HG03521 (cell line): ENCODE results near the gene SPRYD7.
"Not testable (repeated sequence)": the region's sequence is repeated elsewhere in the genome, so short reads cannot be mapped to it uniquely, and the experiment has no call there.

Source experiments
- ATAC-seq: cut with Tn5 transposase; IDR thresholded peaks from one replicate; pipeline ENCODE4 v1.9.1; 2021; ENCODE audit warnings: mild to moderate bottlenecking, moderate library complexity; ENCODE audit not compliant: unreplicated experiment

Gene SPRYD7

DNA sequence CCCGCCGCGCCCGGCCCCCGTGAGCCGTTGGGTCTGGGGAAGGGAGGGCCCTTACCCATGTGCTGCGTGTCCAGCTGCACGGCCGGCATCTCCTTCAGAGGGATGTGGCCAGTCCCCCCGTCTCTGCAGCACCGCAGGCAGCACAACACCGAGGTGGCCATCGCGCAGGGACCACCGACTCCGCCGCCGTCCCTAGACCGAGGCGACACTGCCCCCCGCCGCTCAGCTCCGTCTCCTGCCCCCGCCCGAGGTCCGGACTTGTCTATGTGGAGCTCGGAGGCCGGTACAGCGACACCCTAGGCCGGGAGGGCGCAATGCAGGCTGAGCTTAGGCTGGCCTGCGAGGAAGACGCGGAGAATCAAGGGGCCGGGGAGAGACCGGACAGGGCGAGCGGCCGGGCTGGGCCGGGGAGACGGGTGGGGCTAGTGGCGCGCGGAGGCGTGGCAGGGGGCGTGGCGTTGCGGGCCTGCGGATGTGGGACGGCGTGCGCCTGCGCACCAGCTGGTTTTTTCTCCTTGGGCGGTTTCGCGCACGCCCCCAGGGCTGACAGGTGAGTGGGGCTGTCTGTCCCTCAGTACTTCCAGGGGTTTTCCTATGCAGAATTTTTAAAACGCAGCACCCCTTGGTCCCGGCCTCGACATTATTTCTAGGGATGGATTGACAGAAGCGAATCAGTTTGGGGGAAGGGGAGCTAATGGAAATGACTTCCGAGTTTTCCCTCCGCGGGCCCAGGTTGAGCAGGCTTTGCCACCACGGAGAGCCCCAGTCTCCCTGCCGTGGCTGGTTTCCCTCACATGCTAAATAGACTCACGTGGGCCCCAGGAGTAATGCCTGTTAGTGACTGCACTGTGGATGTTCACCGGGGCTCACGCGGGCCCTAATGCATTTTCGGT is at the start of gene SPRYD7:
TSS of gene SPRYD7 (minus strand) at position 266 of the 893 bp plus-strand sequence. CDS start at position 161, 105 bp downstream.
- ATAC-seq = peak; percentile 99

- no peak for ATAC-seq
Observed at GRCh38 chr13:49985129-49985528, 49.0 kb upstream of the SPRYD7 start.

DNA sequence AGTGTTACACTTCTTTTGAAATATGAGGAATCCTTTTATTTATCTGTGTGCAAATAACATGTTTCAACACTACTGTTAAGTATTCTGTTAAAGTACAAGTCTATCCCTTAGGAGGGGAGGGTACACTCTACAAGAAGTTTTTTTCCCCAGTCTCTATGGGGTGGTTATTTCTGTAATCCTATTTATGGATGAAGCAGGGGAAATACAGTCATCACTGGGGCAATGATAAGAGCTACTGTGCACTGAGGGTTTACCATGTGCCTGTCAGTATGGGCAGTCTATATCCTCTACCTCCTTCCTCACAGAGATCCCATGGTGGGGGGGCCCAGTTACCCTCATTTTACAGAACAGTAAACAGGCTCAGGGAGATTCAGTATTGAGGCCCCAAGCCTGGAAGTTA is 44.1 kb upstream of the SPRYD7 start:
- no peak for ATAC-seq

GRCh38 chr13:49977992-49978391 is 41.9 kb upstream of the SPRYD7 start:
- no peak for ATAC-seq

- ATAC-seq = no peak
Observed at GRCh38 chr13:49976314-49977258, 40.4 kb upstream of the SPRYD7 start.

DNA sequence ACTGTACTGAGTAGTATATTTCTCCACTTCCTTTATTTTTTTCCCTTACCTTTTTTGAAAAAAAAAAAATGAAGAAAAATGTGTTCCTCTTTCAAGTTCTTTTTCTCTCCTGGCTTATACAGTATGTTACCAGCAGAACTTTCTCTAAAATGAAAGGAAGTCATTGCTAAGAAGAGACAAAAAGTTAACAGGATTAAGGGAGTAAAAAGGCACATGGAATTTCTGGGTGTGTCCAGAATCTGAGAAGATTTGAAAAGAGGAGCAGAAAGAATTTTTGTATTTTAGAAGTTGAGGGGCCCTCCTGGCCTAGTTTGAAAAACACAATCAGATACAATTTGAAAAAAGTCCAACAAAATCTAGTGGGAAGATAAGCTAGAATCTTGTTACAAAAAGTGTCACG is 39.7 kb upstream of the SPRYD7 start:
- ATAC-seq = no peak

- ATAC-seq = no peak
Observed at GRCh38 chr13:49972709-49973108, 36.6 kb upstream of the SPRYD7 start.

- ATAC-seq = no peak
Observed at GRCh38 chr13:49967456-49967855, 31.3 kb upstream of the SPRYD7 start.

DNA sequence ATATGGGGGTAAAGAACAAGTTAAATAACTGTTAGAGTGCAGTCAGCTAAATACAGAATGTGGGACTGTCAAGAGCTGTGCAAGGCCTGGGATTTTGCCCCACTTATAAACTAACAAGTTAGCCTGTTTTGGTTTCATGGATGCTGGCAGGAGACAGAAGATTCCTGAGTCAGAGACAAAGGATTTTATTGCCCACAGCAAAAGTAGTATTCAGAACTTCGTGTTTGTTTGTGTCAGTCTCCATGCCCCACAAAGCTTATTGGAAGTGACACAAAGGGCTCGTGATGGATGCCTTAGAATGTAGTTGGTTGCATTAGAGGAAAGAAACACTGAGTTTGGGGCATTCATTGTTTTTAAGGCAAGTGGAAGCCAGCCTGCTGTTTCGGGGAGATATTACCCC is 22.2 kb upstream of the SPRYD7 start:
- no peak for ATAC-seq

GRCh38 chr13:49956131-49956530 is 20.0 kb upstream of the SPRYD7 start:
- ATAC-seq = no peak

- no peak for ATAC-seq
Observed at GRCh38 chr13:49954674-49955455, 18.7 kb upstream of the SPRYD7 start.

GRCh38 chr13:49953560-49953959 is 17.4 kb upstream of the SPRYD7 start:
- no peak for ATAC-seq

GRCh38 chr13:49951754-49952535 is 15.8 kb upstream of the SPRYD7 start:
- ATAC-seq = no peak

- ATAC-seq = not testable (repeated sequence)
Observed at GRCh38 chr13:49948777-49949270, 12.7 kb upstream of the SPRYD7 start.

- no peak for ATAC-seq
Observed at GRCh38 chr13:49939321-49939720, 3.2 kb upstream of the SPRYD7 start.

GRCh38 chr13:49938921-49939320 is 2.8 kb upstream of the SPRYD7 start:
- no peak for ATAC-seq

DNA sequence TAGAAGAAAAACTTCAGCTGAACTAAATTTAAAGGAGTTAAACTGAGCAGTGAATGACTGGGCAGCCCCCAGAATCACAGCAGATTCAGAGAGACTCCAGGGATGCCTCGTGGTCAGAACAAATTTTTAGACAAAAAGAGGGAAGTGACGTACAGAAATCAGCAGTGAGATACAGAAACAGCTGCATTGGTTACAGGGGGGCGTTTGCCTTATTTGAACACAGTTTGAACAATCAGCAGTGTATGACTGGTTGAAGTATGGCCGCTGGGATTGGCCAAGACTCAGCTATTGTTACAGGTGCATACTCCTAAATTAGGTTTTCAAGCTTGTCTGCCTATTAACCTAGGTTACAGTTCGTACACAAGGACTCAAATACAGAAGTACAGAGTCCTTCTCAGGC is 2.2 kb upstream of the SPRYD7 start:
- ATAC-seq = no peak

DNA sequence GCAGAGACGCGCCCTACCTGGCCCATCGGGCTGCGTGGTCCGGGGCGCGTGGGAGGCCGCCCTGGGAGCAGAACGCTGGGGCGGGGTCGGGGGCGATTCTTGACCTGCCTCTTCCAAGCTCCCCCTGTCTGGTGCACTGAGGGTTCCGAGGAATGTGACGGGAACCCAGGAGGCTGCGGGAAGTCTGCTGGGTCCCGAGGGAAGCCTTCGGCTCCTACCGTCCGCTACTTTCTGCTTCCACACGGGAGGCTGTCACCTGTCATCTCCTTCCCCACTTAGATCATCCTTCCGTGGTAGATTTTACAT is 781 bp upstream of the SPRYD7 start:
- ATAC-seq = peak; percentile 6

DNA sequence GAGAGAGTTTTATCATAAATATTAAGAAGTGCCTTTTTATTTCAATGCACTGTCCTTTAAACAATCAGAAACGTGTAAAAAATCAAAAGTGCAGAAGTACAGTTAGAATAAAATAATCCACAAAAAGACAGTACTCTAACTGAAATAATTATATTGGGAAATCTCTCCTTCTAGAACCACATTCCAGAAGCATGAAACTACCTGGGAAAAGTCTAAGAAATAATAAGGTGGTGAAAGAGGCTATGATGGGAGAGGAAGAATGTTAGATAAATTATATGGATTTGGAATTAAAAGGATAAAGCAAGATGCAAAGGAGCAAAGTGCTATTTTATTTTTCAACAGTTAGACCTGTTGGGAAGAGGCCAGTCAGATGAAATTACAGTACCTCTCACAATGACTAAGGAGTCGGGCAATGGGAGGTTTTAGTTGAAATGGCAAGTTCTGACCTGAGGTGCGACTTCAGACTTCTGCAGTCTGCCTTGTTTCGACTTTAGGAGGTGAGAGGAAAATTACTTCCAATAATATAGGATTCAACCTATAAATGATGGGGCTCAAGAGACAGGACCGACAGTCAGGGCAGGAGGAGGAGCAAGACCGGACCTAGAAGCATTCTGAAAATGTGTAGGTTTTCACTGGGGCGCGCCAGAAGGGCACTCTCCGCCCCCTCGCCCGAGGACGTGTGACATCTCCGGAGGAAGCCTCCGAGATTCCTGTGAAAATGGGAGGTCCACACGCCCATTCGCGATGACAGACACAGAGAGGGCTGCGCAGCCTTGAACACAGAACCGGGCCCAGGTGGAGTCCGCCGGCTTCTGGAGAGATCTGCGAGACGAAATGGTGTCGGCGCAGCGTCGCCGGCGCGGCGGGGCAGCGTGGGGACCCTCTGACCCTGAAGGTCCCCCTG is 717 bp downstream of the SPRYD7 start:
- peak; percentile 17 for ATAC-seq
